H9 (cell line): Measurements from ENCODE around the gene CXXC5. TPM values are rescaled to one million over a fixed set of nuclear protein-coding genes. Genes with fewer than 3 reads are reported as not detected.

ENCODE experiments used
- DNase-seq: peaks from one replicate; pipeline ENCODE4 v3.0.0-alpha.2; 2017
- H2AFZ ChIP-seq: one replicate; pipeline ENCODE4 v1.6.1; 2013; ENCODE audit warnings: mild to moderate bottlenecking, low read length, control low read depth, moderate library complexity
- H2AK5ac ChIP-seq: 2 replicates; pipeline ENCODE4 v1.6.1; 2013; ENCODE audit warnings: low read length, control low read depth, mixed read lengths; ENCODE audit not compliant: insufficient read length
- H2BK120ac ChIP-seq: one replicate; pipeline ENCODE4 v1.6.1; 2013; ENCODE audit warnings: low read depth, mild to moderate bottlenecking, low read length, control low read depth, inconsistent platforms; ENCODE audit not compliant: poor library complexity, severe bottlenecking
- H2BK12ac ChIP-seq: 2 replicates; pipeline ENCODE4 v1.6.1; 2013; ENCODE audit warnings: low read length, control low read depth, mixed read lengths, low read depth; ENCODE audit not compliant: insufficient read length
- H2BK15ac ChIP-seq: 2 replicates; pipeline ENCODE4 v1.6.1; 2013; ENCODE audit warnings: low read depth, low read length, control low read depth
- H2BK20ac ChIP-seq: one replicate; pipeline ENCODE4 v1.6.1; 2013; ENCODE audit warnings: low read depth, mild to moderate bottlenecking, low read length, control low read depth, inconsistent platforms; ENCODE audit not compliant: poor library complexity, severe bottlenecking
- H2BK5ac ChIP-seq: 2 replicates; pipeline ENCODE4 v1.6.1; 2013; ENCODE audit warnings: low read length, control low read depth, mixed read lengths; ENCODE audit not compliant: insufficient read length
- H3K14ac ChIP-seq: 2 replicates; pipeline ENCODE4 v1.6.1; 2013; ENCODE audit warnings: low read length, control low read depth; ENCODE audit not compliant: insufficient read depth
- H3K18ac ChIP-seq: 2 replicates; pipeline ENCODE4 v1.6.1; 2013; ENCODE audit warnings: low read depth, mild to moderate bottlenecking, mixed read lengths, low read length, control low read depth; ENCODE audit not compliant: insufficient read length
- H3K23ac ChIP-seq: 2 replicates; pipeline ENCODE4 v1.6.1; 2013; ENCODE audit warnings: low read length, control low read depth, mixed read lengths, low read depth; ENCODE audit not compliant: insufficient read length
- H3K23me2 ChIP-seq: 2 replicates; pipeline ENCODE4 v1.6.1; 2013; ENCODE audit warnings: low read depth, mild to moderate bottlenecking, mixed read lengths, low read length, control low read depth; ENCODE audit not compliant: insufficient read length, poor library complexity, severe bottlenecking
- H3K27ac ChIP-seq: 2 replicates; pipeline ENCODE4 v1.5.1; 2013; ENCODE audit warnings: low read length, control low read depth, mixed read lengths, low read depth; ENCODE audit not compliant: insufficient read length
- H3K27me3 ChIP-seq: 2 replicates; pipeline ENCODE4 v1.6.1; 2013; ENCODE audit warnings: low read length, control low read depth, inconsistent platforms; ENCODE audit not compliant: insufficient read depth
- H3K4ac ChIP-seq: 2 replicates; pipeline ENCODE4 v1.6.1; 2013; ENCODE audit warnings: low read depth, mild to moderate bottlenecking, control low read depth, inconsistent platforms, low read length, moderate library complexity
- H3K4me1 ChIP-seq: 2 replicates; pipeline ENCODE4 v1.6.1; 2013; ENCODE audit warnings: low read length, control low read depth, inconsistent platforms; ENCODE audit not compliant: insufficient read depth
- H3K4me2 ChIP-seq: 2 replicates; pipeline ENCODE4 v1.6.1; 2013; ENCODE audit warnings: low read length, control low read depth, mixed read lengths; ENCODE audit not compliant: insufficient read length, insufficient read depth
- H3K56ac ChIP-seq: 2 replicates; pipeline ENCODE4 v1.6.1; 2013; ENCODE audit warnings: low read depth, mild to moderate bottlenecking, mixed read lengths, low read length, control low read depth; ENCODE audit not compliant: insufficient read length
- H3K79me1 ChIP-seq: 2 replicates; pipeline ENCODE4 v1.6.1; 2013; ENCODE audit warnings: low read depth, mild to moderate bottlenecking, moderate library complexity, low read length, control low read depth, inconsistent platforms; ENCODE audit not compliant: insufficient read depth, poor library complexity, severe bottlenecking
- H3K79me2 ChIP-seq: 2 replicates; pipeline ENCODE4 v1.6.1; 2013; ENCODE audit warnings: low read length, control low read depth, inconsistent platforms; ENCODE audit not compliant: insufficient read depth
- H3K9ac ChIP-seq: 2 replicates; pipeline ENCODE4 v1.6.1; 2013; ENCODE audit warnings: low read length, control low read depth, mixed read lengths; ENCODE audit not compliant: insufficient read length; ENCODE audit errors: extremely low read depth
- H3K9me3 ChIP-seq: one replicate; pipeline ENCODE4 v1.6.1; 2013; ENCODE audit warnings: low read depth, low read length, inconsistent platforms; ENCODE audit not compliant: control insufficient read depth
- H3T11ph ChIP-seq: one replicate; pipeline ENCODE4 v1.6.1; 2013; ENCODE audit warnings: mild to moderate bottlenecking, low read length, control low read depth, inconsistent platforms
- H4K20me1 ChIP-seq: one replicate; pipeline ENCODE4 v1.6.1; 2013; ENCODE audit not compliant: control insufficient read depth, insufficient read length, insufficient read depth
- H4K5ac ChIP-seq: 2 replicates; pipeline ENCODE4 v1.6.1; 2013; ENCODE audit warnings: low read depth, mild to moderate bottlenecking, mixed read lengths, low read length, control low read depth; ENCODE audit not compliant: insufficient read length
- H4K8ac ChIP-seq: replicated peaks from 2 replicates; pipeline ENCODE4 v1.6.1; 2013; ENCODE audit warnings: low read length, control low read depth, mixed read lengths, low read depth; ENCODE audit not compliant: insufficient read length
- H4K91ac ChIP-seq: 2 replicates; pipeline ENCODE4 v1.6.1; 2013; ENCODE audit warnings: low read depth, mild to moderate bottlenecking, moderate library complexity, mixed read lengths, low read length, control low read depth; ENCODE audit not compliant: insufficient read length
- H3K27ac Mint-ChIP-seq, 3 experiments: 2 replicates in 2 of 3; 3 replicates in 1 of 3; pipeline ENCODE4 v1.8.0; 2020 to 2021; ENCODE audit warnings: mixed read lengths in 3 of 3, mild to moderate bottlenecking in 1 of 3, moderate library complexity in 1 of 3
- H3K27me3 Mint-ChIP-seq: 2 replicates; pipeline ENCODE4 v1.8.0; 2021; ENCODE audit warnings: low read depth, mild to moderate bottlenecking, moderate library complexity, mixed read lengths
- H3K36me3 Mint-ChIP-seq, 3 experiments: 2 replicates in 2 of 3; 3 replicates in 1 of 3; pipeline ENCODE4 v1.8.0; 2020 to 2021; ENCODE audit warnings: low read depth in 3 of 3, mixed read lengths in 3 of 3; ENCODE audit not compliant: insufficient read depth in 1 of 3
- H3K4me1 Mint-ChIP-seq, 2 experiments: 2 replicates each; pipeline ENCODE4 v1.8.0; 2020; ENCODE audit warnings: mixed read lengths in 2 of 2
- H3K4me3 Mint-ChIP-seq, 2 experiments: 2 replicates in 1 of 2; 3 replicates in 1 of 2; pipeline ENCODE4 v1.8.0; 2020 to 2021; ENCODE audit warnings: mild to moderate bottlenecking in 2 of 2, mixed read lengths in 2 of 2, moderate library complexity in 1 of 2
- H3K9me3 Mint-ChIP-seq, 2 experiments: 2 replicates in 1 of 2; 3 replicates in 1 of 2; pipeline ENCODE4 v1.8.0; 2020; ENCODE audit warnings: mild to moderate bottlenecking in 2 of 2, mixed read lengths in 2 of 2, moderate library complexity in 1 of 2
- CTCF ChIP-seq: fragments of 200-600 bp; sonication (generic); conservative IDR thresholded peaks from 3 replicates; pipeline ENCODE4 v1.8.0; 2021; ENCODE audit warnings: antibody characterized with exemption, mild to moderate bottlenecking
- total RNA-seq: library from RNA; stranded (reverse); gene quantifications from 2 replicates; pipeline ENCODE4 v1.2.1, GENCODE V29; 2021

The CXXC5 gene
- total RNA-seq, 1 experiment from 2014 or later, result 105 TPM

- Histone ChIP-seq H3K4me2 (no peak overlapping the region), H3K23ac (no peak overlapping the region), H2AFZ (no peak overlapping the region), H3K14ac (no peak overlapping the region), H3K23me2 (no peaks in the 10 kb centered on the region), H3K18ac (no peak overlapping the region), H3K4me1 (peaks cover 4% of the 10 kb centered on the region; the same call in 1 of the 2 replicates), H2BK120ac (no peak overlapping the region), H4K5ac (no peak overlapping the region), H3K27me3 (no peaks in the 10 kb centered on the region), H3K4ac (no peak overlapping the region), H2BK15ac (no peak overlapping the region), H3K9me3 (no peaks in the 10 kb centered on the region), H3K79me2 (no peaks in the 10 kb centered on the region), H2AK5ac (no peak overlapping the region), H3K56ac (no peak overlapping the region), H3K27ac (no peak overlapping the region), H3K79me1 (no peaks in the 10 kb centered on the region), H4K20me1 (no peaks in the 10 kb centered on the region), H4K91ac (no peak overlapping the region), H2BK12ac (no peak overlapping the region), H3K9ac (no peak overlapping the region), H2BK20ac (no peak overlapping the region), H4K8ac (no peak overlapping the region), H3T11ph (no peak overlapping the region), H2BK5ac (no peak overlapping the region)
- no peak for DNase-seq
- no peaks in the 10 kb centered on the region for H3K9me3 Mint-ChIP-seq
- no peak for TF ChIP-seq CTCF
- no peak overlapping the region for H3K27ac Mint-ChIP-seq
- H3K36me3 Mint-ChIP-seq, result peaks cover 9 to 44% (median 26%) of the 10 kb centered on the region in 3 experiments; a peak in 6 of 7 replicates
- no peak overlapping the region for H3K4me3 Mint-ChIP-seq
- peaks cover 3% of the 10 kb centered on the region; the same call in 1 of the 2 replicates for H3K27me3 Mint-ChIP-seq
- peaks cover 17 to 21% of the 10 kb centered on the region in 2 experiments for H3K4me1 Mint-ChIP-seq
Measured at GRCh38 chr5:139630855-139631254, 17.3 kb upstream of the CXXC5 start.
